Thymus (tissue), 11 donors: ENCODE data around the gene EHF. TPM values are rescaled to one million over a fixed set of nuclear protein-coding genes. Genes with fewer than 3 reads are reported as not detected.

ENCODE experiments used
- DNase-seq, 9 donors: peaks; one replicate each; pipeline ENCODE4 v3.0.0-alpha.2; 2013; ENCODE audit warnings: low spot score in 9 of 9, low read depth in 6 of 9, missing footprints in 1 of 9
- H3K27ac ChIP-seq, 2 donors: one replicate each; pipeline ENCODE4 v1.5.1; 2013; ENCODE audit warnings: control low read depth in 1 of 2, low read depth in 1 of 2, low read length in 1 of 2, mild to moderate bottlenecking in 1 of 2, moderate library complexity in 1 of 2
- H3K27me3 ChIP-seq, 2 donors: one replicate each; pipeline ENCODE4 v1.5.1; 2013; ENCODE audit warnings: low read length in 1 of 2; ENCODE audit not compliant: control insufficient read depth in 2 of 2, insufficient read depth in 1 of 2
- H3K36me3 ChIP-seq, 2 donors: one replicate each; pipeline ENCODE4 v1.5.1; 2013; ENCODE audit warnings: low read length in 1 of 2, mild to moderate bottlenecking in 1 of 2, moderate library complexity in 1 of 2; ENCODE audit not compliant: control insufficient read depth in 2 of 2, insufficient read depth in 2 of 2
- H3K4me1 ChIP-seq, 2 donors: one replicate each; pipeline ENCODE4 v1.5.1; 2013; ENCODE audit warnings: low read length in 2 of 2; ENCODE audit not compliant: control insufficient read depth in 2 of 2, insufficient read depth in 2 of 2
- H3K4me3 ChIP-seq, 2 donors: one replicate each; pipeline ENCODE4 v1.5.1; 2013; ENCODE audit warnings: low read length in 2 of 2, control low read depth in 1 of 2, mild to moderate bottlenecking in 1 of 2
- H3K9me3 ChIP-seq, 2 donors: one replicate each; pipeline ENCODE4 v1.5.1; 2013; ENCODE audit warnings: low read length in 1 of 2, mild to moderate bottlenecking in 1 of 2; ENCODE audit not compliant: control insufficient read depth in 2 of 2, insufficient read depth in 1 of 2
- WGBS: extraction: QIAGEN DNeasy Blood & Tissue Kit; methylation state at CpG from one replicate; pipeline ENCODE4 v1.1.7; 2013; 5-methylcytosine and 5-hydroxymethylcytosine counted together
- polyA plus RNA-seq: library from polyadenylated mRNA; stranded (reverse); fragments of 200-250 nt; gene quantifications from one replicate; pipeline ENCODE4 v1.2.3, GENCODE V29; 2013
- total RNA-seq: library from RNA; stranded (reverse); fragments of 120-200 nt; gene quantifications from one replicate; pipeline ENCODE4 v1.2.4, GENCODE V29; 2013
- donor health status: healthy.

EHF gene
- total and polyA plus RNA-seq, 2 donors, result 0.76 to 2.0 TPM

DNA sequence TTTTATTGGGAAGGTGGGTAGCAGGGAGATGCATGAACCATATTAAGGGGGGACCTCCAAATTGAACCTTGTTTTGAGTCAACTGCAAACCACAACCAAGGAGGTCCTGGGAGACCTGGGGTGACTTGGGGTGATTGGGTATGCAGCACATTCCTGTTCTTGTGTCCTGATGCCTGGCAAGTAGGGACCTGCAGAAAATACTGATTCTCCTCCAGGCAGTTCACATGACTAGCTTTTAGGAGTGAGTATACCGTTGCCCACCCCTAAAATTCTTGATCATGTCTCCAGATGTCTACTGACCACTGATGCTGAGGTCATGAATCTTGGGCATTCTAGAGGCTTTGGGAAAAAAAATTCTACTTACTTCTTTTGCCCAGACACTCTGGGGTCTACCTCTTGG, 6.3 kb downstream of the EHF start:
- H3K36me3 ChIP-seq, result no peaks in the 10 kb centered on the region
- no peaks in the 10 kb centered on the region for H3K9me3 ChIP-seq
- 89% methylated on average over 1 of the region's 1 CpG for WGBS
- DNase-seq, result no peak
- H3K4me3 ChIP-seq, result no peak overlapping the region
- no peaks in the 10 kb centered on the region for H3K27me3 ChIP-seq
- H3K4me1 ChIP-seq, result no peaks in the 10 kb centered on the region
- no peak overlapping the region for H3K27ac ChIP-seq

DNA sequence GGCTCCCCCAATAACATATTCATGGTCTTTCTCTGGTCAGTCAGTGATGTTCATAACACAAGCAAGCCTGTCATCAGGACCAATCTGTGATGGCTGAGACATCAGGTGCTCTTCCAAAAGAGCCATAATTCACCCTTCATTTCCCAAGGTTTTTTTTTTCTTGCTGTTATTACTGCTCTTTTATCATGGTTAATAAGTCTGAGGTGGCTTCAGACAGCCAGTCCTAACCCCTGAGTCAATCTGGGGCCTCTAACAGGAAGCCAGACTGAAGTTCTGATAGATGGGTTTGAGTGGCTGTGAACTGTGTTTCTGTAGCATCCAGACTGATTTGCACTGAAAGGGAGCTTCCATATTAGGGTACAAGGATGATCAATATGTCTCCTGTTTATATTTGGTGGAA, 8.8 kb downstream of the EHF start:
- H3K36me3 ChIP-seq, result no peaks in the 10 kb centered on the region
- DNase-seq, result no peak
- H3K9me3 ChIP-seq, result no peaks in the 10 kb centered on the region
- no peak overlapping the region for H3K4me3 ChIP-seq
- no peaks in the 10 kb centered on the region for H3K27me3 ChIP-seq
- H3K27ac ChIP-seq, result no peak overlapping the region
- no peaks in the 10 kb centered on the region for H3K4me1 ChIP-seq

DNA sequence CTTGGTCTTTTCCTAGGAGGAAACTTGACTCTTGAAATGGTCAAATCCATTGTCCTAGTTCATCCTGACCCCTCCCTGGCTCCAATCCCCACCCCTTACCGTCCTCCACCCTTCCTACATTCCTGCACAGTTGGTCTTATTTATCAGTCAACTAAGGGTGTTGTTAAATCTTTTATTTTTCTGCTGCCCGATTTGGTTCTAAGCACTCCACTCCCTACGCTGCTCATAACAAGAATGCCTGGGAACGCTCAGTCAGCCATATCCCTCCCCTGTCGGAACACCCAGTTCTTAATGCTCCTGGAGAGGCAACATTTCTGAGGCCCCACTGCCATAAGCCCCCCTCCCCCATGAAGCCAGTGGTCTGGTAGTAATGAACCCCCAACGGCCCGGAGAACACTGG, 9.7 kb downstream of the EHF start:
- Histone ChIP-seq H3K27ac (no peak overlapping the region), H3K9me3 (no peaks in the 10 kb centered on the region), H3K27me3 (no peaks in the 10 kb centered on the region), H3K36me3 (no peaks in the 10 kb centered on the region), H3K4me3 (no peak overlapping the region), H3K4me1 (no peaks in the 10 kb centered on the region)
- WGBS, result 87% methylated on average over 7 of the region's 7 CpGs
- no peak for DNase-seq

DNA sequence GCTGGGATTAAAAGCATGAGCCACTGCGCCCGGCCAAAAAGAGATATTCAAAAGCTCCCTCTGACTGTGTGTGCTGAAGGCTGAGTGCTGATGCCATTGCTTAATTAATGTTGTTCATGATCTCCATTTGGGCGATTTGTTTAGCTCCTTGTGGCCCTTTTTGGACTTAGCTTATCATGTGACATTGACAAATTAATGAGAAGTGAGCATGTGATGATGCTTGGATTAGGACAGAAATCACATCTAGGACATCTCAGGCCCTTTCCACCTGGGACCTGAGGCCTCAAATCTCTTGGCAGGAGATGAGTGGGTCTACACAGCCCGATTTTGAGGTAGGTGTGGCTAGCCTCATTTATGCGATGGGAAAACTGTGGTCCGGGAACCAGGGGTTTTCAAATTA, 10.4 kb downstream of the EHF start:
- Histone ChIP-seq H3K27me3 (no peaks in the 10 kb centered on the region), H3K4me3 (no peak overlapping the region), H3K4me1 (no peaks in the 10 kb centered on the region), H3K27ac (no peak overlapping the region), H3K9me3 (no peaks in the 10 kb centered on the region), H3K36me3 (no peaks in the 10 kb centered on the region)
- WGBS, result 97% methylated on average over 6 of the region's 6 CpGs
- DNase-seq, result no peak

DNA sequence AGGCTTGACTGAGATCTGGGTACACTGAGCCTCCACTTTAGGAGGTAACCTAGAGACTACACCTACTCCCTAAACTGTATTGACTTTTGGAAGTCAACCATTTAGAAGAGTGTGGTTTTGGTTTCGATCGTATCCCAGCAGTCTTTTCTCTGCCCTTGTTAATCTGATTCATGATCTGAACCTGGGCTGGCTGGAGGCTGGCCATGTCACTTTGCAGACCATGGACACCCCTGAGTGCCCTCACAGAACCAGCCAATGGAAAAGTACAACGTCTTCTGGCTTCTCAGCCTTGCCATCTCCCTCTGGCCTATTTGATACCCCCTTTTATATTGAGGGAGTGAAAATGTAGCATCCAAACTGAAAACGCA, 10.8 kb downstream of the EHF start:
- Histone ChIP-seq H3K36me3 (no peaks in the 10 kb centered on the region), H3K9me3 (no peaks in the 10 kb centered on the region), H3K27ac (no peak overlapping the region), H3K4me1 (no peaks in the 10 kb centered on the region), H3K27me3 (no peaks in the 10 kb centered on the region), H3K4me3 (no peak overlapping the region)
- no peak for DNase-seq
- WGBS, result 93% methylated on average over 4 of the region's 4 CpGs

DNA sequence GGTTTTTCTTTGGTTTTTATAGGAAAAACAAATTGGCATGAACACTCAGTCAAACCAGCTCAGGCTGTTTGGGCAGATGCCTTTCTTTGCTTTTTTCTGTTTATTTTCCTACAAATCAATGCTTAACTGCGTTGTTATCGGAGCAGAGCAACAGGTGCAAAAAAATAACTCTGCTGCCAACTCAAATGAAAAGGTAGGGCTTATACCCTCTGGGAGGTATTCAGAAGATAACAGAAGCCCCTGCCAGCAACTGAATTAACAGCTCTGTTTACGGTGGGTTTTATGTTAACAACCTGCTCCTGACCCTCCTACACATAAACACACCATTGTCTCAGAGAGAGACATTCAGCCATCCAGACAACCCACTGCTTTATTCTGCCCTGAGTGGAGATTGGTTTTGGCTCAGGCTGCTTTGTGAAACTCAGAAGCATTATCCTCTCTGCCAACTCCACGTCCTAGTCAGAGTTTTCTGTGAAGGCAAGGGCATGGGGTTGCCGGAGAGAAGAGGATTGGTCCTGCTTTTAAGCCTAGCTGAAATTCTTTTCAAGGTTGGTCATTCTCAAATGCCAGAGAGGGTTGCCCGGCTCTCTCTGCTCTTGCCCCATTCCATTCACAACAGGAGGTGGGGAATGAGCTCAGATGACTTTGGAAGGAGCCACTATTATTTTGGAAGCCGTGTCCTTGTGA, 11.4 kb downstream of the EHF start:
- 91% methylated on average over 7 of the region's 7 CpGs for WGBS
- H3K27ac ChIP-seq, result no peak overlapping the region
- H3K27me3 ChIP-seq, result no peaks in the 10 kb centered on the region
- H3K36me3 ChIP-seq, result no peaks in the 10 kb centered on the region
- DNase-seq, result no peak
- H3K9me3 ChIP-seq, result no peaks in the 10 kb centered on the region
- no peak overlapping the region for H3K4me3 ChIP-seq
- H3K4me1 ChIP-seq, result no peaks in the 10 kb centered on the region

DNA sequence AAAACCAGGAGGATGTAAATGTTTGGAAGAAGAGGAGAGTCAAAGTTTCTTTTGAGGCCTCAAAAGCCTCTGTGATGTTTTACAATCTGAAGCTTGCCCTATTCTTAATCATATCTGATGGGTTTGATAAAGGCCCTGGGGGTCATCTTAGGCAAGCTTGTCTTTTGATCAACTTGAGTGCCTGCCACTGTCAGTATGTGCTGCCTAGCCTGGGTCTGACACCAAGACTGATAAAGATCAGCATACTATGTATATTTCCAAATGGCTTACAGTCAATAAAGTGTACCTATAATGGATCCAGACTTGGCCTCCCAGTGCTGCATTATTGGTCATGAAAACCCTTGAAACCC, 12.7 kb downstream of the EHF start:
- no peaks in the 10 kb centered on the region for H3K4me1 ChIP-seq
- DNase-seq, result no peak
- no peak overlapping the region for H3K4me3 ChIP-seq
- no peaks in the 10 kb centered on the region for H3K36me3 ChIP-seq
- no peak overlapping the region for H3K27ac ChIP-seq
- no peaks in the 10 kb centered on the region for H3K27me3 ChIP-seq
- H3K9me3 ChIP-seq, result no peaks in the 10 kb centered on the region

DNA sequence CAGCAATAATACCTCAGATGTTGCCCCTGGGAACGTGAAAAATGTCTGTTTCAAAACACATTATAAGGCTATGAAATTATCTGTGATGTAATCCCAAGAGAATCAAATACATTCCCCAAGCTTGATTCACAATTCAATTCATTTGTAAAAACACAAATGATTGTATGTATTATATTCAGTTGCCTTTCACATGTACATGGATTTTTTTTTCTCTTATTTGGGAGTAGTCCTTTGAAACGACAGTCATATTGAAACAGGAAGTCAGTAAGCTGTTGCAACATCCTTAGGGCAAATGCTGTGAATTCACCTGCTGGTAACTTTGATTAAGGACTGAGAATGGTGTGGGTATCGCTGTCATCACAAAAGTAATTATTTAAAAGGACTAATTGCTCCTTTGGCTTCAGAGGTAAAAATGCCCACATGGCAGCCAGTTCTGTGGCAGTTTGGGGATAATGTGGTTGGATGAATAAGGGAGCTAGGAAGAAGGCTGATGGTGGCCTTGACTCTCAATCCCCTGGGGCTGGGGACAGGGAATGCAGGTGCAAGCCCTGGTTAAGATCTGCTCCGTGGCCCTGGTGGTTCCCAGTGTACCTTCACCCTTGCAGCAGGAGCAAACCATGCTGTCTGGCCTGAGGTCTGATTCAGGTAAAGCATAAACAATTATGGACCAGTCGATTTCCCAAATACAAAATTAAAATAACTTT, 13.2 kb downstream of the EHF start:
- Histone ChIP-seq H3K27ac (no peak overlapping the region), H3K4me1 (no peaks in the 10 kb centered on the region), H3K4me3 (no peak overlapping the region), H3K27me3 (no peaks in the 10 kb centered on the region), H3K9me3 (no peaks in the 10 kb centered on the region), H3K36me3 (no peaks in the 10 kb centered on the region)
- peak in 1 of 9 donors; percentile 34 for DNase-seq
- WGBS, result 52% methylated on average over 5 of the region's 5 CpGs

DNA sequence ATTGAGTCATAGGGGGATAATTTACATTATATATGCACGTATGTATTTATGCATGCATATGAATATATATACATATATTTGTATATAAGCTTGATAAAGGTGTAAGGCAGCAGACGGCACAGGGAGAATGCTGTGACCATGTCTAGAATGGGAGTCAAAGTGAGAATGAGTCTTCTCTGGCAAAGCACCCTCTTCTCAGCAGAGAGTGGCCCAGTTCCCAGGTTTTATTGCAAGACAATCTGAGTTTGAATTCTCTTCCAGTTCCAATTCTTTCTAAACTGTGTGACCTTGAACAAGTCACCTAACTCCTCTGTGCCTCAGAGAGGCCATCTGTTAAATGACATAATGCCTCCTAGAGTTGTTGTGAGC, 13.8 kb downstream of the EHF start:
- WGBS, result 95% methylated on average over 2 of the region's 2 CpGs
- H3K4me1 ChIP-seq, result no peaks in the 10 kb centered on the region

More for the DNA sequence above, 13.8 kb downstream of the EHF start:
- no peak overlapping the region for H3K4me3 ChIP-seq
- no peaks in the 10 kb centered on the region for H3K27me3 ChIP-seq
- H3K27ac ChIP-seq, result no peak overlapping the region
- no peak for DNase-seq
- no peaks in the 10 kb centered on the region for H3K9me3 ChIP-seq
- no peaks in the 10 kb centered on the region for H3K36me3 ChIP-seq
